Lung microvascular endothelial cell (primary cell): Measurements from ENCODE around the gene PCARE. TPM values are rescaled to one million over a fixed set of nuclear protein-coding genes. Genes with fewer than 3 reads are reported as not detected.

ENCODE experiments used
- DNase-seq, 2 donors: peaks; one replicate each; pipeline versions ENCODE4 v3.0.0 to v3.0.0-alpha.2; 2010; ENCODE audit warnings: low read depth in 2 of 2
- total RNA-seq: library from RNA; depleted of rRNA; stranded (reverse); fragments of >200 nt; gene quantifications from 2 replicates; pipeline ENCODE4 v1.2.1, GENCODE V29; 2014

PCARE gene
- total RNA-seq, 1 donor from 2014 or later: not detected

DNA sequence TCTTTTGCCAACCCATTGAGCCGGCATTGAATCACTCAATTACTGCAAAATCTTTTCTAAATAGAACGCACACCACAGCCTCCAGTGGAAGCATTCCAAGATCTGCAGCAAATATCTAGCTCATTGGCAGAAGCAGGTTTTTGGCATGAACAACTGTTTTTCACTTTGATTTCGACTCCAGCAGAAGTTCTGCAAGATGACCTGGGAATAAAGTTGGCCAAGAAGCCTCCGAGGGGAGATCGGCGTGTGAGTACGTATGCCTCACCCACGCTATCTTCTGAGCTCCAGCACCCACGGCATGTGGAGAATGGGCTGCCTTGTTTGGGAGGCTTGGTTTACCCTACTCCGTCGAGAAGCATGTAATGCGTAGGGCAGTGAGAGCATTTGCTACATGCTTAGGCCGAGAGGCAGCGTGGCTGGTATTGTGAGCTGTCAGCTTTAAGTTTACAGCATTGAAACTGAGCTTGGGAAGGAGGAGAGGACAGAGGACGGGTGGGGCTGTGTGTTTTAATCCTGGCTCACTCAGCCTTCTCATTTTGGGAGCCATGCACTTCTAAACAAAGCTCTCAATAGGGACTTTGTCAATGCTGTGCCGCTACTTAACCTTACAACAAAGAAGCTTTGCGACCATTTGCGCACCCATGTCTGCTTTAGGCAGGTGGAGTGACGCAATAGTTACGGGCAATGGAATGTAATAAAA lies 10.5 kb downstream of the PCARE start:
- no peak for DNase-seq

DNA sequence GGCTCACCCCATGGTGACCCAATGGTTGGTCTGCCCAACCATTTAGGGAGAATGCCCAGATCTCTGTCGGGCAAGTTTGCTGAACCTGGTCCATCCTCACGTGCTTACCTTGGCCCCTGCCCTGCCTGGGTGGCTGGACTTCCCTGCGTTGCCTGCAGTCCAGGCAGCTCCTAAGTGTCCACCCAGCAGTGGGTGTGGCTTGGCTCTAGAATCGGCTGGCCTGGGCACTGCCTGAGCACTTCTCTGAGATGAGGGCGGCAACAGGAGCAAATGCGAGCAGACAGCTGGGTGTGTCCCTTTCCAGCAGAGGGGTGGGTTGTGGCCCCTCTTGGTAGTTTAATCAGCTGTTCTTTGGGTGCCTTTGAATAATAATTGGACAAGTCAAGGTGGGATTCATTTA lies 11.3 kb downstream of the PCARE start:
- DNase-seq: no peak

DNA sequence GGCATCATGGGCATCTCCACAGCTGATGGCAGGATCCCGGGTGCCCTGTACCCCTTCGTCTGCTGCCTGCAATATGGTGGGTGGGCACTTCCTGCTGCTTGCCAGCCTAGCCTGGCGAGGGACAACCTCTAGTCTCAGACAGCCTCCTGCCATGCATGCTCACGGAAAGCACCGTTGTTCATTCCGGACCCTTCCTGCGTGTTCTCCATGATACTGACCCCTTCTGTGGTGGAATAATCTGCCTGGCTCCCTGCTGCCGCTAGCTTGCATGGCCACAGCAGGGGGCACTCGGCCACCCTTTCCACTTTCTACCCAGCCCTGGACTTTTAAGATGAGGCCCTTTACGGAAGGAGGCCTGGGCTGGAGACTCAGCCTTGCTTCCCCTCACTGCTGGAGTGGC lies 12.0 kb downstream of the PCARE start:
- no peak for DNase-seq

DNA sequence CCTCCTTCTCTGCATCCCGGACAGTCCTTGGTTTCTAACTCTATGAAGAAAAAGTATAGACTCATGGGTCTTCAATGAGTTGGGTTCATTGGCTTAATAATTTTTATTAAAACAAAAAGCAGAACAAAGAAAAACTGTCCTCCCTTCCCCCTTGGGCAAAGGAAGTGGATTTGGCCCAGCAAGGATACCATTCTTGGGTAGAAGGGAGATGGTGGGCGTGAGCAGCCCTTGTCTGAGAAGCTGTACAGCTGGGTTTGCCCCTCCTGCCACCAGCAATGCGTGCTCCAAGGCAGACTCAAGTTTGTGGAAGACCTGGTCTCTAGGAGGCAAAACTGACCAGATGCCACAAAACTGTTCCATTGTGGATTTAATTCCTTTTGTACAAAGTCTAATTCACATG lies 12.7 kb downstream of the PCARE start:
- DNase-seq: no peak

DNA sequence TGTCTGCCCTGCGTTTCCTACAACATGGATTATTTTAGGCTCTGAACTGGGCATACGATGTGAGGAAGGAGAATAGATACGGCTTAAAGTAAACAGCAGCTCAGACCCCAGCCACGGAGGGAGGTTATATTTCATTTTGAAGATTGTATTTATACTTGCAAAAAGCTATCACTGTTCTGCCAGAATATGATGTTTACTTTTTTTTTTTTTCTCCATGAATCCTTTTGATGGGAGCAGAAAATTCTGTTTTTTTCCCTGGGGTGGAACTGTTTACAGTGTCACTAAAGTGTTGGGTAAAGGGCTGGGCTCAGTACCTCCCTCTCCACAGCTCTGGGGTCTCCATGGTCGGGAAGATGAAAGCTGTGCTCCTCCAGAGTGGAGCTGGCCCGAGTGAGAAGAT lies 13.1 kb downstream of the PCARE start:
- no peak for DNase-seq

DNA sequence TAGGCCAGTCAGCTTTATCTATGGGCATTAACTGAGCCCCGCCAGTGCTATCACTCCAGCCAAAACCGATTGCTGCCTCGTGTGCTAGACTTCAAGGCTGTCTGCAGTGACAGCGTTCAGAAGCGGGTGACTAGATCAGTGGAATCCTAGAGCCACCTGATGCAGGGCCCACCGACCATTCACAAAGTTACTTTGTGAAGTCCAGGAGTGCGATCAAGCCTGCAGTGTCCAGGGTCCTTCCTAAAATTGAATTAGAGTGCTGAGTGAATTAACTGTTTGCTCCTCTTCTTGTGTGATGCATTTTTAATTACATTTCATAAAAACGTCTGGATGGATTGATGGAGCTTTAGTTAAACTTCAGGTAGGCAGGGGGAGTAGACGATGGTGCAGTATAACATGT lies 13.9 kb downstream of the PCARE start:
- no peak for DNase-seq

DNA sequence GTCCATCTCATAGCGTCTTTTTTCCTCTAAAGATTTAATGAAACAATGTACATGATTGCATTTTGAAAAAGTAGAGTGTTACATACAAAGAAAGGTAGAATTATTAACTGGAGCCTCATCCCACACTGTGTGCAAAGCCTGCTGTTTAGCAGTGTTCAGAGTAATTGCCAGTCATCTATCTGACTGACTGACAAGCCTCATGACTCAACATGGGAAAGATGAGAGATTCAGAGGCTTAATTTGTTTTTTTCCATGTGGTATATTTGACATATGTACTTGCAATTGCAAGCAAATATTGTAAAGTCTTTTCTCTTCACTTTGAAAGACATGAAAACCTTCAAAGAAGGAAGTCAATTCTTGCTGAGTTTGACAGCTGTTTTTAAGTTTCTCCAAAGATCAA lies 14.7 kb downstream of the PCARE start:
- no peak for DNase-seq

DNA sequence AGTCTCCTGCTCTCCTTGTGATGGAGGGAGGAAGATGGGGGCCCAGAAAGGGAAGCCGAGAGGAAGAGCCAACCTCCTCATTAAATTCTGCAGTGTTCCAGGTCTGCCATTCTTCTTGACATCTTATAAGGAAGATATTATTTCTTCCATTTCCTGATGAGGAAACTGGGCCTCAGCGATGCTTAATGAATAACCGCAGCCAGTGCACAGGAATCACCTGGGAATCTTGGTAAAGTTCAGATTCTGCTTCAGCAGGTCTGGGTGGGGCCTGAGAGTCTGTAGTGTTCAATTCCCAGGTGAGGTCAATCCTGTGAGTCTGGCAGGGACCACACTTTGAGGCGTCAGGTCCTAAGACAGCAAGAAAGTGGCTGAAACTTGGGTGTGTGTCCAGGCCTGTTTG lies 17.3 kb downstream of the PCARE start:
- no peak for DNase-seq

DNA sequence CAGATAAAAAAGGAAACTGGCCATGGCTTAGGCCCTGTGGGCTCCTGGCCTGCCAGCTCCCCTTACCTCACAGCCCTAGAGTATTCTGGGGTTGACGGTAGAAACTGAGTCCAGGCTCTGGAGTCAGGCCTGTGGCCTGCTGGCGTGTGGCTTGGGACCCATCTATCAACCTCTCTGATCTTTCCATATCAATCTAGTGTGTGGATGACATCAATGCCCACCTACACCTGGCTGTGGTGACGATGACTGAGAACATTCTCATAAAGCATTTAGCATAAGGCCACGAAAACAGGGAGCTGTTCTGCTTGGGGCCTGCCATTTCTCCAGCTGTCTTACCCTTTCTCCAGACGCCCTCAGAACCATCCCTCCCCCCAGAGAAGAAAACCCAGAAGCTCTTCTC lies 17.9 kb downstream of the PCARE start:
- DNase-seq: no peak

DNA sequence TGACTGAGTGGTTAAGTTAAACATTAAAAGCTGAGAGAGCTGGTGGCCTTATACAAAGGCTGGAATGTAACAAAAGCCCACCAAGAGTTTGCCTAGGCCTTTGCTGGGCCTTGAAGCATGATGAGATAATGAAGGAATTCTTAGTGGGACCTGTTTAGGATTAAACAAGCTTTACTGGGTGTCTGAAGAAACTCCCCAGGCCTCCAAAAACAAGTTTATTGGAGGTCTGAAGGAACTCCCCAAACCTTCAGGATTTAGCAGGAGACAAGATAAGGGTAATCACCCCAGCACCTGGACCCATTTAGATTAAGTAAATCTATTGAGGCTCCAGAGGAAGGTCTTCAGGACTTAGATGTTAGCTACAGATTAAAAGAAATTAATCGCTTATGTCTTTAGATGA lies 18.7 kb downstream of the PCARE start:
- no peak for DNase-seq

DNA sequence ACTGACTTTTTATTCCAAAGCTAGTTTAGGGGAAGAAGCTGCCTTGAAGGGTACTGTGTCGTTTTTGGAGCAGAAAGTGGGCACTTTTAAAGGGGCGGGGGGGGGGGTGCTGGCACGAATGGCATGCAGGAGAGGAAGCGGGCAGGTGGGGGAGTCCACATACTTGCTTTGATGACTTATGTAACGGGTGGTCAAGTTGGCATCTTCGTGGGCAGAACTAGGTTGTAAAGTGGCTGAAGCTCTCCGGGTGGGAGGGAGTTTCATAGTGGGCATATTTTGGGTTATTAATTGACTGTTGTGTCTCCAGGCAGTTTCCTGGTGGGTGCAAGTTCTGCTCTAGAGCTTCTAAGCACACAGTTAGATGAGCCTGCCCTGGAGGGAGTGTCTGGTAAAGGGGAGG lies 19.9 kb downstream of the PCARE start:
- DNase-seq: no peak

DNA sequence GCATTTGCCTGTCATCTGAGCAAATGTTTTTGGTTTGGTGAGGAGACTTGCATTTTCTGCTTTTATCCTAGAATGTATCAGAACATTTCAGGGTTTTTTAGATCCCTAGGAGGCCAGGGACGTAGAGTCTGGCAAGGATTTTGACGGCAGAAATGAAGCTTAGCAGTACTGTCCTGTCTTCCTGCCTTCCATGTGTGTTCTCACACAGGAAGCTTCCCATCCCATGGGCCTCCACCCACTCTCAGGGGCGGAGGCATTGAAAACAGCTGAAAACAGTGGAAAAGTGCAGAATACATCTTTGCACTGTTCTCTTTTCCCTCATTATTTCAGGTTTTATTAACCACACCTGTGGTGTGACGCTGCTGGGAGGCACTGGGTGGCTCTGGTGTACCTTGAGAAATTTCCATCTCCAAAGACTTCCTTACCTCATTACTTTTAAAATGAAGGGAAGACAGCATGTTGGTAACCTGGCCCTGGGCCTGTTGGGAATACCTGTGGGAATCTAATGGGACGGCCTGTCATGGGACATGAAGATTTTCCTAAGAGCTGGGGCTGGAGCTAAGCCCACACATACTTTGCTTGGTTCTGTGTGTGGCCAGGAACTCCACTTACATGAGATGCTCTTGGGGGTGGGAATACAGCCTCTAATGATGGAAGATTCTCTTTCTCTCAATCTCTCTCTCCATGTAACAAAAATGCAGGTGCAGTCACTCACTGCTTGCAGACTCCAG lies 20.5 kb downstream of the PCARE start:
- DNase-seq: no peak

DNA sequence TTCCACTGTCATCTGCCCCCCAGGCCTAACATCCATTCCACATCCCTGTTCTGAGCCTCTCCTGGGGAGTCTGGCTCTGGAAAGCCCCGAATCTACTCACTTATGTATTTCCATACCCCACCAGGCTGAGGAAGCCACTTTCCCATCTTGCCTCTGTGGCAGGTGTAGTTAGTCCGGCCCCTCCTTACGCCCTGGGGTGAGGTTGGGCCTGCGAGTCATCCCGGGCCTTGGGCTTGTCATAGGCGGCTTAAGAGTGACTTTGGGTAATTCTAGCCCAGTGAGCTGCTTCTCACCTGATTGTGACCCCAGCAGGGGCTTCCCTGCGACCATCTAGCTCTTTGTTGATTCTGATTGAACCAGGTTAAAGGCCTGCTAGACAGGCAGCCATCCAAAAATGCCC lies 21.1 kb downstream of the PCARE start:
- no peak for DNase-seq

DNA sequence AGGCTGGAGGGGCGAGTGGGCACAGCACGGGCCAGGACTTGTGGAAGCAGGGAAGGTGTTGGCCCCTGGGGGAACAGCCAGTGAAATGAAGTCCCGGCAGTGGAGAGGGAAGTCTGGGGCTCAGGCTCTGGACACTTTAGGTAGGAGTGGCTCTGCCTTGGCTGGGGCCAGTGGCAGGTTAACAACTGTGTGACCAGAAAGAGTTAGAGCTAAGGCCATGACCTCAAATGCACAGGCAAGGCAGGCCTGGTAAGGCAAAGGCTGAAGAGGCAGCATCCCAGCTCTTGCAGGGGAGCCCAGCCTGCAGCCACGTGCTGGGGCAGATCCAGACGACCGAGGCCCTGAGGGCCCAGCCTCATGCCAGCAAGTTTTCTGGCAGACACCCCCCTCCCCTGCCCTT lies 21.5 kb downstream of the PCARE start:
- no peak for DNase-seq

DNA sequence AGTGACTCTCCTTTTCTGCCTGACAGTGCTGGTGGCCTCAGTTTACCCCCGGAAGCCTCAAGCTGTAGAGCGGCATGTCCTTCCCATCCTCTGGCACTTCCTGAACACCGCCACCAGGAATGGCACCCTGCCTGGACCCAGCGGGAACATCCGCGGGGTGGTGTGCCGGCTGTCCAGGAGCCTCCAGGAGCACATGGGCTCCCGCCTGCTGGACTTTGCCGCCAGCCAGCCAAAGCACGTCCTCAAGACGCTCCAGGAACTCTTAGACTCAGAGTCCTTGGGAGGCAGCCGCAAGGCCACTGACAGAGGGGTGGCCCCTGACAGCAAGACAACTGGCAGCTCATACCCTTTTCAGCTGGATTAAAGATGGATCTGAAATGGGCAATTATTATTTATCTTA lies 22.6 kb downstream of the PCARE start:
- no peak for DNase-seq

DNA sequence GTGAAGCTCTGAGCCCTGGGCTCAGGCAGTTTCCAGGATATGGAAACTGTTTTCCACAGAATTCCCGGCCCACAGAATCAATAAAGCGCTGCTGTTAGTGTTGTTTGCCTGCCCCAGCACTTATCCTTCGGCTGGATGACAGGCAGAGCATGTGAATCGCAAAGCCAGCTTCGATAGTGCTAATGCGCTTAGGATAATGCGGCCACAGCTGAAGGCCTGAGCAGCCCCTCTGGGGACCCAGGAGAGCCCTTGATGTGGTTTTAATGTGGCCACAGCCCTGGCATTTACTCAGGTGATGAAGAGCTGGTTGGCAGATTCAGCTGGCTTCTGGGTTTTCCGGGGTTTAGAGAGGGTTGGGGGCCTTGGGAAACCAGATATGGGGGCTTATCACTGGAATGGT lies 23.7 kb downstream of the PCARE start:
- DNase-seq: no peak

DNA sequence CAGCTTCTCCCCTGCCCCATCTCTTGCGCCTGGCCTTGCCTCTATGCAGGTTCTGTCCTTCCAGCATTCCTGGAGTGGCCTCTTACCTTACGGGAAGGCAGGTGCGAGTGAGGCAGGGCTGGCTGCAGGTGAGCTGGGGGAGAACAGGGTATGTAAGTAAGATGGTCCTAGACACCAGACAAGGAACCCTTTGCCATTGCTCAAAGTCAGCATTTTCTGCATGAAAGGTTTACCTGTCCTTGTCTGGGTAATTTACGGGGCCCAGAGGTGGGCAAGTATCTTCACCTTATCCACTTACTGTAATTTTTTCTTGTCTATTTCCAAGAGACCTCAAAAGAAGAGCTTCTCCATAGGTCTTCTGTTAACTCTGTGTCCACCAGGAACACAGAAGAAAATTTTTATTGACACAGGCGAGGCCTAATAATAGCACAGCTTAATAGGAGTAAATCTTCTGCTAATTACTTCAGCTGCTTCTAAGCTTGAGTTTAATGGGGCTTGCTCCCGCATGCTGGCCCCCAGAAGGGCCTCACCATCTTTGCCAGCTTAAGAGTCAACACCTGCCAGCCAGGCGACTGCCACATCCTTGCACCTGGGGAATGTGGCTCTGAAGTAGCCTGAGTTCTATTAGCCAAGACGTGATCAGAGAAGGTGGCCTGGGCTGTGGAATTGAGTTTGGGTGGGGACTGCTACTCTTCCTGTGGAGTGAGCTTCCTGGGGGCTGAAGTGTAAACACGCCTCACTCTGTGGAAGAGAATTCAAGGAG lies 27.1 kb downstream of the PCARE start:
- DNase-seq: no peak

DNA sequence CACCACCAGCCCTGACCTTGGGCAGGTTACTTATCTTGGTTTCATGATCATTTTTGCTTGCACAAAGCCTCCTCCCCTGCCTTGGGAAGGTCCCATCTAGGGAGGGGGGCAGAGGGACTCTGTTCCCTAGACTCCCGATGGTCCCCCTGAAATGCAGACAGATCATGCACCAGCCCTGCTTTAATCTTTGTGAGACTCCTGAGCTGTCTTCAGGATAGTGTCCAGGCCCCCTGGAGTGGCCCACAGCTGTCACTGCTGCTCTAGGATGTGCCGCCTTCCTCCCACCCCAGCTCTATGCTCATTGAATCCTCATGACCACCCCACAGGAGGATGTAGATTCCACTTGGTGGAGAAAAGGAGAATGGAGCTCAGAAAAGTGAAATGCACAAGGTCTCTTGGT lies 28.0 kb downstream of the PCARE start:
- DNase-seq: no peak

DNA sequence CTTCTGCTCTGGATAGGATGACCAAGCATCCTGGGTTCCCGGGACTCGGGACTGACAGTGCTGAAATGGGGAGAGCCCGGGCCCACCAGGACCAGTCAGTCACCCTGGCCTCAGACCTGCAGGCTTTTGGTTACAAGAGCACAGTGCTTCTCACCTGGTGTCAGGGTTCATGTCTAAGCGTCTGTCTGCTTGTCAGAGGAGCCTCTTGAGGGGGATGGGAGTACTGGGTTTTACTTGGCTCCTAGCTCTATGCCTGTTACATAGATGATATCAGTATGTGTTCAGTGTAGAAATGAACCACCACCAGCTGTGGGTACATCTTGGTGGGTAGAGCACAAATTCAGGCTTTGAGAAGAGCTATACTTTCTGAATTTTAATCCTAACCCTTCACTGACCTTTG lies 29.9 kb downstream of the PCARE start:
- DNase-seq: no peak

DNA sequence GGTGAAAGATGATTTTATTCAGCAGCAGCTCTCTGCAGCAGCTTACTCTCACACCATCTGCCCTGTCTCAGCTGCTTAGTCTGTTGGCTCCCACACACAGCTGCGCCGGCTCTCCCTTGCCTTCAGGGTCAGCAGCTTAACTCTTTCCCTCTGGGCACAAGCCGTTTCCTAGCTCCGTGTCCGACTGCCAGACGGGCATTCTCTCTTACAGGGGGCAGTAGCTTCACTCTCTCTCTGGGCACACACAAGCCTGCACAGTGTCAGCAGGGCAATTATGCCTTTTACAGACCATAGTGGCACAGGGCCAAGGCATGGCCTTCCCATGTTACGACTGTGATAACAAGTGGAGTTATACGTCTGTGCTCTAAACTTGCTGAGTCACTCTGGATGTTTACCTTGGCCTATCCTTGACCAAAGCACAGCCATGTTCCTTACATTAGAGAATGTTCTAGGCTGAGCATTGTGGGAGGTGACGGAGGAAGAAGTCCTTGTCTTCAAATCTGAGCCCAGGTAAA lies 31.7 kb downstream of the PCARE start:
- DNase-seq: peak; percentile 7 to 45

DNA sequence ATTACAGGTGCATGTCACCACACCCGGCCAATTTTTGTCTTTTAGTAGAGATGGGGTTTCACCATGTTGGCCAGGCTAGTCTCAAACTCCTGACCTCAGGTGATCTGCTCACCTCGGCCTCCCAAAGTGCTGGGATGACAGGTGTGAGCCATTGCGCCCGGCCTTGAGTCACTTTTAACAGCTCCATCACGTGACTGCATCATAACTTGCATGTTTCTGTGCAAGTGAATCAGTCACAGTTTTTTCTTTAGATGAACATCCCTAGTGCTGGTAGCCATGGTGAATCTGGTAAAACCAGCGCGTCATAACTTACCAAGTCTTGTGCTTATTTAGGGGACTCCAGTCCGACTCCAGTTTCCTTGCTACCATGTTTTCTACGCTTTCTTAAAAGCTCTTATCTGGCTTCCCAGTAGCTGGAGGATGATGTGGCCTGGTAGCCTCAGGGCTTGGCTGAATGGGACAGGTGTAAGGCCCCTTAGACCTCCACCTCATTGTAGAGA lies 33.1 kb downstream of the PCARE start:
- DNase-seq: no peak

DNA sequence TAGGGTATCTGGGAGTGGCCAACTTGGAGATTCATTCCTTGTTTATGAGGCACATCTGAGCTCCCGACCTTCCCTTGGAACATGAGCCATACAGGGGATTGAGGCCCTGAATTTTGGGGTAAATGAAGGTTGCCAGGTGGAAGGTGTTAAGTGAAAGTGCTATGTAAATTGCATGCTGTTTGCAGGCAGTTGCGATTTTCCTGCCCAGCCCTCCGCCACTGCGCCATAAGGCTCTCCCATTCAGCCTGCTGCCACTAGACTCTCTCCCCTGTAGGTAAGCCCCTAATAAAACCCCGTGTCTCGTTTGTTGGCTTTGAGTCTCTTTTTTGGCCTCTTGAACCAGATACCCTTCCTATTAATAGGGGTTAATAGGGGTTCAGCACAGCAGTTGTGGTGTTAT lies 33.8 kb downstream of the PCARE start:
- DNase-seq: no peak
